Trophoblast cell (in vitro differentiated cells and primary cell): ENCODE results near the gene RAD52.

Source experiments
- DNase-seq, 2 donors: peaks; one replicate each; pipeline ENCODE4 v3.0.0-alpha.2; 2016
- H2AFZ ChIP-seq: 2 replicates; pipeline ENCODE4 v1.6.1; 2013; ENCODE audit warnings: low read length, moderate library complexity, mild to moderate bottlenecking; ENCODE audit not compliant: insufficient read depth, poor library complexity
- H2AK5ac ChIP-seq: 2 replicates; pipeline ENCODE4 v1.6.1; 2013; ENCODE audit warnings: mild to moderate bottlenecking, low read length
- H2BK120ac ChIP-seq: 2 replicates; pipeline ENCODE4 v1.6.1; 2013; ENCODE audit warnings: low read length, mild to moderate bottlenecking, moderate library complexity; ENCODE audit not compliant: insufficient read depth, poor library complexity
- H2BK12ac ChIP-seq: 2 replicates; pipeline ENCODE4 v1.6.1; 2013; ENCODE audit warnings: mild to moderate bottlenecking, low read length, moderate library complexity
- H2BK5ac ChIP-seq: 2 replicates; pipeline ENCODE4 v1.6.1; 2013; ENCODE audit warnings: low read length, low read depth, moderate library complexity, mild to moderate bottlenecking; ENCODE audit not compliant: poor library complexity
- H3K14ac ChIP-seq: 2 replicates; pipeline ENCODE4 v1.6.1; 2013; ENCODE audit warnings: mild to moderate bottlenecking, low read length
- H3K18ac ChIP-seq: 2 replicates; pipeline ENCODE4 v1.6.1; 2013; ENCODE audit warnings: mild to moderate bottlenecking, low read length
- H3K23ac ChIP-seq: 2 replicates; pipeline ENCODE4 v1.6.1; 2013; ENCODE audit warnings: low read length
- H3K27ac ChIP-seq: 2 replicates; pipeline ENCODE4 v1.5.1; 2013; ENCODE audit warnings: low read depth, mild to moderate bottlenecking, inconsistent platforms, low read length, moderate library complexity
- H3K27me3 ChIP-seq: 2 replicates; pipeline ENCODE4 v1.6.1; 2013; ENCODE audit warnings: inconsistent platforms, mild to moderate bottlenecking, low read length, moderate library complexity; ENCODE audit not compliant: insufficient read depth
- H3K36me3 ChIP-seq, 2 experiments: 1 replicate in 1 of 2; 2 replicates in 1 of 2; pipeline ENCODE4 v1.6.1; 2013; ENCODE audit warnings: low read length in 2 of 2, mild to moderate bottlenecking in 2 of 2, moderate library complexity in 1 of 2; ENCODE audit not compliant: insufficient read depth in 2 of 2, control insufficient read depth in 1 of 2
- H3K4ac ChIP-seq: 2 replicates; pipeline ENCODE4 v1.6.1; 2013; ENCODE audit warnings: low read depth, mild to moderate bottlenecking, low read length, moderate library complexity
- H3K4me1 ChIP-seq, 2 experiments: 1 replicate in 1 of 2; 2 replicates in 1 of 2; pipeline ENCODE4 v1.6.1; 2013; ENCODE audit warnings: low read length in 2 of 2, mild to moderate bottlenecking in 2 of 2, moderate library complexity in 1 of 2; ENCODE audit not compliant: insufficient read depth in 2 of 2, control insufficient read depth in 1 of 2
- H3K4me2 ChIP-seq: 2 replicates; pipeline ENCODE4 v1.6.1; 2013; ENCODE audit warnings: inconsistent platforms, mild to moderate bottlenecking, low read length, moderate library complexity
- H3K4me3 ChIP-seq: 2 replicates; pipeline ENCODE4 v1.5.1; 2013; ENCODE audit warnings: mild to moderate bottlenecking, low read depth, low read length, inconsistent platforms
- H3K79me1 ChIP-seq: one replicate; pipeline ENCODE4 v1.6.1; 2013; ENCODE audit warnings: low read length
- H3K79me2 ChIP-seq: 2 replicates; pipeline ENCODE4 v1.6.1; 2013; ENCODE audit warnings: low read length, mild to moderate bottlenecking; ENCODE audit not compliant: control insufficient read depth, insufficient read depth, poor library complexity
- H3K9ac ChIP-seq: 2 replicates; pipeline ENCODE4 v1.6.1; 2013; ENCODE audit warnings: mild to moderate bottlenecking, low read length
- H3K9me3 ChIP-seq: 2 replicates; pipeline ENCODE4 v1.6.1; 2013; ENCODE audit warnings: low read depth, mild to moderate bottlenecking, control low read depth, inconsistent platforms, low read length; ENCODE audit not compliant: insufficient read depth
- H4K12ac ChIP-seq: 2 replicates; pipeline ENCODE4 v1.6.1; 2013; ENCODE audit warnings: low read depth, mild to moderate bottlenecking, low read length, moderate library complexity
- H4K8ac ChIP-seq: 2 replicates; pipeline ENCODE4 v1.6.1; 2013; ENCODE audit warnings: low read depth, mild to moderate bottlenecking, low read length, moderate library complexity
- H4K91ac ChIP-seq: one replicate; pipeline ENCODE4 v1.6.1; 2013; ENCODE audit warnings: low read depth, mild to moderate bottlenecking, low read length, moderate library complexity
- WGBS: extraction: QIAGEN DNeasy Blood & Tissue Kit; methylation state at CpG from one replicate; pipeline ENCODE4 v1.1.7; 2013; ENCODE audit warnings: missing lambda C conversion rate; ENCODE audit not compliant: insufficient read length, insufficient coverage; ENCODE audit errors: extremely low coverage; 5-methylcytosine and 5-hydroxymethylcytosine counted together

Gene RAD52

GRCh38 chr12:989751-990660 is 40.5 kb upstream of the RAD52 start:
- Histone ChIP-seq H2BK120ac (peak overlapping the region; percentile 78), H4K8ac (peak overlapping the region; percentile 97), H3K9me3 (no peaks in the 10 kb centered on the region), H3K4ac (peak overlapping the region; percentile 77), H3K79me1 (peaks cover 11% of the 10 kb centered on the region), H4K12ac (peak overlapping the region; percentile 93), H3K36me3 (no peaks in the 10 kb centered on the region), H3K27ac (peak overlapping the region; percentile 93), H3K4me3 (peak overlapping the region; percentile 85), H2AK5ac (peak overlapping the region; percentile 13), H3K79me2 (peaks cover 12% of the 10 kb centered on the region), H2BK12ac (peak overlapping the region; percentile 82), H3K14ac (peak overlapping the region; percentile 81), H4K91ac (peak overlapping the region; percentile 91), H3K18ac (peak overlapping the region; percentile 67), H3K4me2 (peak overlapping the region; percentile 97), H3K27me3 (no peaks in the 10 kb centered on the region), H3K23ac (no peak overlapping the region), H2AFZ (peak overlapping the region; percentile 76), H3K4me1 (peaks cover 3 to 6% of the 10 kb centered on the region in 2 experiments), H3K9ac (peak overlapping the region; percentile 85), H2BK5ac (peak overlapping the region; percentile 80)
- peak; percentile 32 to 63 for DNase-seq
- no CpG with 5 or more reads among the region's 40 CpGs for WGBS

- H3K9me3 ChIP-seq = no peaks in the 10 kb centered on the region
- DNase-seq = no peak
- no peak overlapping the region for H2BK5ac ChIP-seq
- peaks cover 3 to 6% of the 10 kb centered on the region in 2 experiments for H3K4me1 ChIP-seq
- no peak overlapping the region for H2BK12ac ChIP-seq
- H4K12ac ChIP-seq = no peak overlapping the region
- H3K27me3 ChIP-seq = no peaks in the 10 kb centered on the region
- H2BK120ac ChIP-seq = no peak overlapping the region
- peaks cover 12% of the 10 kb centered on the region for H3K79me2 ChIP-seq
- H3K9ac ChIP-seq = no peak overlapping the region
- H4K91ac ChIP-seq = no peak overlapping the region
- no peak overlapping the region for H2AFZ ChIP-seq
- no peak overlapping the region for H3K4me2 ChIP-seq
- no peak overlapping the region for H3K14ac ChIP-seq
- no CpG with 5 or more reads among the region's 2 CpGs for WGBS
- no peak overlapping the region for H3K18ac ChIP-seq
- no peak overlapping the region for H3K23ac ChIP-seq
- no peaks in the 10 kb centered on the region for H3K36me3 ChIP-seq
- no peak overlapping the region for H3K4me3 ChIP-seq
- H4K8ac ChIP-seq = no peak overlapping the region
- no peak overlapping the region for H2AK5ac ChIP-seq
- H3K27ac ChIP-seq = no peak overlapping the region
- H3K79me1 ChIP-seq = peaks cover 11% of the 10 kb centered on the region
- no peak overlapping the region for H3K4ac ChIP-seq
These were observed 39.6 kb upstream of the RAD52 start for GRCh38 chr12:989051-989450.

- peaks cover 11% of the 10 kb centered on the region for H3K79me1 ChIP-seq
- H2BK5ac ChIP-seq = no peak overlapping the region
- no peak overlapping the region for H4K12ac ChIP-seq
- H3K79me2 ChIP-seq = peaks cover 12% of the 10 kb centered on the region
- H3K27ac ChIP-seq = no peak overlapping the region
- H3K4ac ChIP-seq = no peak overlapping the region
- peaks cover 3 to 6% of the 10 kb centered on the region in 2 experiments for H3K4me1 ChIP-seq
- H2AK5ac ChIP-seq = no peak overlapping the region
- no peaks in the 10 kb centered on the region for H3K36me3 ChIP-seq
- no peak overlapping the region for H2BK120ac ChIP-seq
- no peak overlapping the region for H3K9ac ChIP-seq
- H3K23ac ChIP-seq = no peak overlapping the region
- H2AFZ ChIP-seq = no peak overlapping the region
- DNase-seq = no peak
- no peaks in the 10 kb centered on the region for H3K9me3 ChIP-seq
- peak overlapping the region; percentile 11 for H4K8ac ChIP-seq
- no peak overlapping the region for H2BK12ac ChIP-seq
- no peaks in the 10 kb centered on the region for H3K27me3 ChIP-seq
- no CpG with 5 or more reads among the region's 4 CpGs for WGBS
- no peak overlapping the region for H4K91ac ChIP-seq
- H3K18ac ChIP-seq = no peak overlapping the region
- no peak overlapping the region for H3K4me3 ChIP-seq
- H3K14ac ChIP-seq = no peak overlapping the region
- peak overlapping the region; percentile 7 for H3K4me2 ChIP-seq
These were observed 39.2 kb upstream of the RAD52 start for GRCh38 chr12:988646-989045.

GRCh38 chr12:981961-982360 is 32.5 kb upstream of the RAD52 start:
- Histone ChIP-seq H3K14ac (no peak overlapping the region), H3K18ac (no peak overlapping the region), H3K79me1 (no peaks in the 10 kb centered on the region), H3K23ac (no peak overlapping the region), H3K9me3 (no peaks in the 10 kb centered on the region), H3K36me3 (no peaks in the 10 kb centered on the region), H2BK120ac (no peak overlapping the region), H3K4me1 (peaks cover 0 to 2% of the 10 kb centered on the region in 2 experiments), H3K4me3 (no peak overlapping the region), H4K91ac (no peak overlapping the region), H3K27me3 (no peaks in the 10 kb centered on the region), H3K79me2 (no peaks in the 10 kb centered on the region), H2AK5ac (no peak overlapping the region), H3K4ac (no peak overlapping the region), H2BK12ac (peak overlapping the region; percentile 2), H3K27ac (no peak overlapping the region), H3K4me2 (no peak overlapping the region), H2BK5ac (no peak overlapping the region), H4K12ac (peak overlapping the region; percentile 81), H4K8ac (no peak overlapping the region), H2AFZ (no peak overlapping the region), H3K9ac (no peak overlapping the region)
- DNase-seq = no peak
- no CpG with 5 or more reads among the region's 3 CpGs for WGBS
